Measurements from ENCODE around the gene FOXP1.

FOXP1 gene

DNA sequence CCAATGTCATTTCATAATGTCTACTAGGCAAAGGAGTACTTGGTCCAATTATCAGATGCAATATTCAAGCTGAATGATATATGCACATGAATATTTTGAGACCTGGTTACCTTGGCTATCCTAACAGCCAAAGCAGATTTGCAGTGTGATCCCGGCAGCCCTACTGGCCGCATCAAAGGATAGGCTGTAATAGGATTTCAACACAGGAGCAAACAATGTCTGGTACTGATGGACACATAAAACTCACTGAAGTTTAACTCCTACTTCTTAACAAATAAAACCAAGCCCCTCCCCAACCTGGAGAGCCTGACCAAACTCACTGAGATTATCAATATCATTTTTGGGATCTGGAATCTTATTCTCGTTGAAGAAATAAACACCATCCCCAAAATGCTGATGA lies 130.2 kb downstream of the FOXP1 start:
- no peaks in the 10 kb centered on the region for H3K9me3 ChIP-seq (ENCODE audit: control insufficient read depth, insufficient read depth, low read length)
- H3K4me1 ChIP-seq (ENCODE audit: insufficient read depth, low read length): peaks cover 5% of the 10 kb centered on the region; the same call in 1 of the 2 replicates
- H3K9ac ChIP-seq (ENCODE audit: low read depth, low read length): no peak overlapping the region
- no peaks in the 10 kb centered on the region for H3K36me3 ChIP-seq (ENCODE audit: insufficient read depth, low read length)

DNA sequence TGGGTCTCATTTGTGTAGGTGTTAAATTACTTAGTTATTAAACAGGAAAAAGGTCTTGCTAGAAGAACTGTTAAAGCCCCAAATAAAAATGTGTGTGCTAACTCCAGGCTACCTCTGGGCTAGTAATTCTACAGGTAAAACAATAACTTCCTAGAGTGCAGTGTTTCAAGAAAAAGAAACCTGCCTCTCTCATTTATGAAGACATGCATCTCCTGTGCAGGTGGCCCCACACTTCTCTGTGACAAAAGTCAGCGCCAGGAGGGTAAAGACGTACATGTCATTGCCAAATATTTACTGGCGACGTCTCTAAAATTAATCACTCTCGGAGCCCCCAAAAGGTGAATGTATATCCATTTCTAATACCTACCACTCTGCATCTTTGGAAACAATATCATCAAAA lies 131.7 kb downstream of the FOXP1 start:
- Histone ChIP-seq H3K9me3 (ENCODE audit: control insufficient read depth, insufficient read depth, low read length) (no peaks in the 10 kb centered on the region), H3K36me3 (ENCODE audit: insufficient read depth, low read length) (no peaks in the 10 kb centered on the region), H3K4me1 (ENCODE audit: insufficient read depth, low read length) (peaks cover 11% of the 10 kb centered on the region; the same call in 1 of the 2 replicates), H3K9ac (ENCODE audit: low read depth, low read length) (no peak overlapping the region)

DNA sequence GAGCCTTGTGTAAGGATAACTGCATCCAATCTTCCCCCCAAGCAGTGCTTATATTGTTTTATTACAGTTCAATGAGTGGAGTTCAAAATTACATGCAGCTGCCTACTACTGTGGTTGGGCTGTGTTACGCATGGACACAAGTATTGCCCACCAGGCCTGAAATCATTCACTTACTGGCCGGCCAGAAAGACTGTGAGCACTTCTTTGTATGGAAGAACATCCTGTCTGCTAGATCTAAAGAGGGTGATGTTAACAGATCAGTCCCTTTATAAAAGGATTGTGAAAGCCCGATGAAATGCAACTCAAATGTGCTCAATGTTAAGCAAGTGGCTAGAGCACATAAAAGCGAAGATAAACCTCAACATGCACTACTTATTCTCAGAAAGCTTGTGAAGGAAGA lies 132.5 kb downstream of the FOXP1 start:
- H3K36me3 ChIP-seq (ENCODE audit: insufficient read depth, low read length): no peaks in the 10 kb centered on the region
- no peak overlapping the region for H3K9ac ChIP-seq (ENCODE audit: low read depth, low read length)
- H3K9me3 ChIP-seq (ENCODE audit: control insufficient read depth, insufficient read depth, low read length): no peaks in the 10 kb centered on the region
- peaks cover 11% of the 10 kb centered on the region; the same call in 1 of the 2 replicates for H3K4me1 ChIP-seq (ENCODE audit: insufficient read depth, low read length)

DNA sequence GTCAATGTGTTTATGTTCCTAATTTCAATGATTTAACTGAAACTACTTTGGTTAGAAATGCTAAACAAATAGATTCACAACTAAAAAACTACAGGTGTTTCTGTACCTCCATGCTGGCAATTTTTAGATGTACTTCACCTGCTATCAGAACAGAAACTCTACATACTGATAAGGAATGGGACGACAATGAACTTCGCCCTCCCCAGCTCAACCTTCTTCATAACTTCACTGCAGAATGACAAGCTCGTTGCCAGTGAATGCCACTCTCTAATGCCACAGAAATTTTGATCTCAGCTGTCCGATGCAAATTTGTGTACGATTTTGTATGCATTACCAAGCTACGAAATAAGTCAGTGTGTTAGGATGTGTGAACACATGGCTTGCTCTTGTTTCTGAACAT lies 133.4 kb downstream of the FOXP1 start:
- H3K4me1 ChIP-seq (ENCODE audit: insufficient read depth, low read length): peaks cover 11% of the 10 kb centered on the region; the same call in 1 of the 2 replicates
- H3K36me3 ChIP-seq (ENCODE audit: insufficient read depth, low read length): no peaks in the 10 kb centered on the region
- H3K9me3 ChIP-seq (ENCODE audit: control insufficient read depth, insufficient read depth, low read length): no peaks in the 10 kb centered on the region
- no peak overlapping the region for H3K9ac ChIP-seq (ENCODE audit: low read depth, low read length)

DNA sequence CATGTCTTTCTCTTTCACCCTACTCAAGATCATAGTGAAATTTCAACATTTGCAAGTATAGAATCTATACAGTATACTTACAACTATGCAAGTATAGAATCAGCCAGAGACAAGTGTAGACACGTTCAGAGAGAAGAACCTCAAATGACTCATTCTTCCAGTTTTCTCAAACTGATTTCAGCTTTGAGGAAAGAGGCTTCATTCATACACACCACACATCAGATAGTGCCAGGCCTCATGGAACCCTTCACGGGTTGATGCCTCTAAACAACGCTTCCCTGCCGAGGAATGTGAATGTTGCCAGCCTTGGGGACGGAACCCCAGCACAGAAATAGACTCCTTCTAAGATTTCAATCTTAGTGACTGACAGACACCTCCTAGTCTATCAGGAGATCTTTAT lies 135.7 kb downstream of the FOXP1 start:
- H3K36me3 ChIP-seq (ENCODE audit: insufficient read depth, low read length): no peaks in the 10 kb centered on the region
- no peak overlapping the region for H3K9ac ChIP-seq (ENCODE audit: low read depth, low read length)
- H3K9me3 ChIP-seq (ENCODE audit: control insufficient read depth, insufficient read depth, low read length): no peaks in the 10 kb centered on the region
- H3K4me1 ChIP-seq (ENCODE audit: insufficient read depth, low read length): peaks cover 15% of the 10 kb centered on the region

DNA sequence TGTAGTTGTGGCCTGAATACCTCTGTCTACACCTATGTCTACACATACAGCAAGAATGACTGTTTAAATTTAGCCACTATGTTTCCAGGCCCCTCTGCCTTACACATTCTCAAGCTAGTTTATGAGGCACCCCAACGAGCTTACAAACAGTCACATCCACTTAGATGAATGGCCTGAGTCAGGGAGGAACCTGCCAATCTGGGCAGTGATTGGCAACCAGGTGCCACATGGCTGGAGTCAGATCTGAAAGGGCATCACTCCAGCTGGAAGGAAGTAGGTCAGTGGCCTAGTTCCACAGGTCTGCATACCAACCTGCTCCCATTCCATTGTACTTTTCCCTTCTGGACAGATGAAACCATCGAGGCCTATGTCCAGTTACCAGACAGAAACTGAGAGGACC lies 136.3 kb downstream of the FOXP1 start:
- H3K4me1 ChIP-seq (ENCODE audit: insufficient read depth, low read length): peaks cover 15% of the 10 kb centered on the region
- no peak overlapping the region for H3K9ac ChIP-seq (ENCODE audit: low read depth, low read length)
- no peaks in the 10 kb centered on the region for H3K36me3 ChIP-seq (ENCODE audit: insufficient read depth, low read length)
- H3K9me3 ChIP-seq (ENCODE audit: control insufficient read depth, insufficient read depth, low read length): no peaks in the 10 kb centered on the region

DNA sequence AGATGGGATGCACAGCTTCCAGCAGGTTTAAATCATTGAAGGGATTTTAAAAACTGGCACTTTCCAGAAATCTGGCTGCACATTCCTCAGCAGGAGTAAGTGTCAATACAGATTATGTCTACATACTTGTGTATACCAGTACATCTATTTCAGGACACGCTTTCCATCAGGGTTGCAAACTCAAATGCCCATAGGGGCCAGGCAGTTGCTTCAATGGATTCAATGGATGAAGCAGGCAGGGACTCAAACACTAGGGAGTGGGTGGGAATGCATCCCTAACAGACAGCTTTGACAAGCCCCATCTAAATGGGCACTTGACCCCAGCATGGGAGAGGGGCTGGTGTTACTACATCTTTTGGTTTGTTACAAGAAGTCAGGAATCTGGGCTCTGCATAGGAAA lies 136.8 kb downstream of the FOXP1 start:
- H3K9ac ChIP-seq (ENCODE audit: low read depth, low read length): no peak overlapping the region

DNA sequence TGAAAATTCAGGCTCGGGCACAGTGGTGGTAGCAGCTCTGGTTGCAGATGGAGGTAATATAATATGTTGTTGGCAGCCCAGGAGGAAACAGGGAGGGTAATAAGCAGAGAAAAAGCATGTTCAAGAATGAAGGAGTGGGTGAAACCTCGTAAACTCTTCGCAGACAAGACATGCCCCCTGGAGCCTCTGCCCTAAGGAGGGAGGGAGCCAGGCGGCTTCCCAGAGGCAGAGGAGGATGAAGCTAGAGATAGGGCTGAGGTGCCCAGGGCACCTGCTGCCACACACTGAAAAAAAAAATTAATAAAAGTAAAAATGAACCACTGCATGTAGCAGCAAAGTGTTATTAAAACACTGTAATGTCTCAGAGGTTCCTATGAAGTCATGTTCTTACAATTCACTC lies 137.3 kb downstream of the FOXP1 start:
- no peaks in the 10 kb centered on the region for H3K9me3 ChIP-seq (ENCODE audit: control insufficient read depth, insufficient read depth, low read length)
- H3K9ac ChIP-seq (ENCODE audit: low read depth, low read length): no peak overlapping the region
- peaks cover 15% of the 10 kb centered on the region for H3K4me1 ChIP-seq (ENCODE audit: insufficient read depth, low read length)

More for the DNA sequence above, 136.8 kb downstream of the FOXP1 start:
- H3K36me3 ChIP-seq (ENCODE audit: insufficient read depth, low read length): no peaks in the 10 kb centered on the region
- H3K4me1 ChIP-seq (ENCODE audit: insufficient read depth, low read length): peaks cover 15% of the 10 kb centered on the region
- H3K9me3 ChIP-seq (ENCODE audit: control insufficient read depth, insufficient read depth, low read length): no peaks in the 10 kb centered on the region

DNA sequence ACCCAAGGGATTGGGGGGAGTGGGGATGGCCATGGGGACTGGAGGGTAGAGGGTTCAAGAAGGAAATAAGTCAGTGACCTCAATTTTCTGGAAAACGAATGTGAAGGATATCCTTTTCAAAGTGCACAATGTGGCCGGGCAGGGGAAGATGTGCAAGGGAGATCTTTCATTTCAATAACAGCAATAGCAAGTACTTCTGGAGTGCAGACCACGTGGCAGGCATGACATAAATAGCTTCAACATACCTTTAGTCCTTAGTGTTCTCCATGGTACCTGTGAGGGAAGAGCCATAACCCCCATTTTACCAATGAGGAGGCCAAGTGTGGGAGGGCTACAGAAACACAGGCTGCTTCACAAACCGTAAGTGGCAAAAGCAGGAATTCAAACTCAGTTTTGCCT lies 138.7 kb downstream of the FOXP1 start:
- H3K4me1 ChIP-seq (ENCODE audit: insufficient read depth, low read length): peaks cover 15% of the 10 kb centered on the region
- H3K9me3 ChIP-seq (ENCODE audit: control insufficient read depth, insufficient read depth, low read length): no peaks in the 10 kb centered on the region
- H3K36me3 ChIP-seq (ENCODE audit: insufficient read depth, low read length): no peaks in the 10 kb centered on the region
- no peak overlapping the region for H3K9ac ChIP-seq (ENCODE audit: low read depth, low read length)

More for the DNA sequence above, 137.3 kb downstream of the FOXP1 start:
- no peaks in the 10 kb centered on the region for H3K36me3 ChIP-seq (ENCODE audit: insufficient read depth, low read length)

DNA sequence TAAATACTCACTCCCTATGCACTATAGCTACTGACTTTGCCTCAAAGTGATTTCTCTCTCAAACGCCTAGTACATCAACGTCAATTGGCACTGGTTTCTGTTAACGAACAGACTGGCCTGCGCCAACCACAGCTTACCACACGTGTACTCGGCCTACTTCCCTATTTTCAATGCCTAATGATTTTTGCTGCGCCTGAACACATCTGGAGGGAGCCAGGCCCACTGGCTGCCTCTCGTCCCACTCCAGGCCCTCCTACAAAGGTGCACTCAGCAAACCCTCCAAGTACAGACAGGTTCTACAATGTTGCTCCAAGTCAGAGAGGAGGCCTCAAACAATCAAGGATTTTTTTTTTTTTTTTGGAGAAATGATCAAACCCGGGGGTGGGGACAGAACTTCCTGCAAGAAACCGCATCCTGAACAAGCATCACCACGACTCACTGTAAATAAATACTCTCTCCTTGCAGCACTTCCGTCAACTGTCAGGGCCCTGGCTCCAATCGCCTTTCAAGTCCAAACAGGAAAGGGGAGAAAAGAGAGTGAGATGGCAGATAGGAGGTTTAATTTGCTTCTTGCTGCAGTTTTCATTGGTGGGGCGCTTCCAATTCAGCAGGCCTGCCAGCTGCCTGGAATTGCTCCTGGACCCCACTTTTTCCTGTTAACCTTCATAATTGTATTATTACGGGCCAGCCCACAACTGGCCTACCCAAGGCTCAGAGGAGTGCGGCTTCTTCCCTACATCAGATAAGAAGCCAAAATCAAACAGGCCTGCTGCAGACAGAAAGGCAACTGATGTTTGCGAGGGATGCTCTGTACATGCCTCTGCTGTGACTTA lies 139.3 kb downstream of the FOXP1 start:
- Histone ChIP-seq H3K9ac (ENCODE audit: low read depth, low read length) (no peak overlapping the region), H3K9me3 (ENCODE audit: control insufficient read depth, insufficient read depth, low read length) (no peaks in the 10 kb centered on the region), H3K36me3 (ENCODE audit: insufficient read depth, low read length) (no peaks in the 10 kb centered on the region), H3K4me1 (ENCODE audit: insufficient read depth, low read length) (peaks cover 15% of the 10 kb centered on the region)

DNA sequence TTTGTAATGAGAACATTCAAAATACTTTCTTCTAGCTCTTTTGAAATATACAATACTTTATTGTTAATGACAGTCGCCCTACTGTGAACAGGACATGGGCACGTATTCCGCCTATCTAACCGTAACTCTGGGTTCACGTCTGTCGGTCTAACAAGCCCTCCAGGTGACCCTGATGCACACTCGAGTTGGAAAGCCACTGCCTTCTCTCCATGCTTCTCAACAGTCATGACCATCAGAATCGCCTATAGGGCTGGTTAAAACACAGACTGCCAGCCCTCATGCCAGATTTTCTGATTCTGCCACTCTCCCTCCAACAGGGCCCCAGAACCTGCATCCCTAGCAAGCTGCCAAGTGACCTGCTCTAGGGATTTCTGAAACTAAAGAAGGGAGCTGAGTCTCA lies 140.2 kb downstream of the FOXP1 start:
- H3K4me1 ChIP-seq (ENCODE audit: insufficient read depth, low read length): peaks cover 11% of the 10 kb centered on the region
- H3K36me3 ChIP-seq (ENCODE audit: insufficient read depth, low read length): no peaks in the 10 kb centered on the region
- H3K9ac ChIP-seq (ENCODE audit: low read depth, low read length): no peak overlapping the region
- H3K9me3 ChIP-seq (ENCODE audit: control insufficient read depth, insufficient read depth, low read length): no peaks in the 10 kb centered on the region

DNA sequence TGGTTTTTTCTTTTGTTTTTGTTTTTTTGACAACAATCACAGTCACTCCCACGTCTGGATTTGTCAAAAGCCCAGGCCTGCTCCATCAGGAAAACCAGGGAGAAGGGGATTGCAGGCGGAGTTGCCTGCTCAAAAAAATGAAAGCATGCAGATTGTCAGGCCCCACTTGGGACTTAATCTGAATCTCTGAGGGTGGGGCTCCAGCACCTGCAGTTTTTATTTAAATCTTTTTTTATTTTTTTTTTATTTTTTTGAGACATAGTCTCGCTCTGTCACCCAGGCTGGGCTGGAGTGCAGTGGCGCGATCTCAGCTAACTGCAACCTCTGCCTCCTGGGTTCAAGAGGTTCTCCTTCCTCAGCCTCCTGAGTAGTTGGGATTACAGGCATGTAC lies 140.9 kb downstream of the FOXP1 start:
- Histone ChIP-seq H3K36me3 (ENCODE audit: insufficient read depth, low read length) (no peaks in the 10 kb centered on the region), H3K9ac (ENCODE audit: low read depth, low read length) (no peak overlapping the region), H3K4me1 (ENCODE audit: insufficient read depth, low read length) (peaks cover 4% of the 10 kb centered on the region; the same call in 1 of the 2 replicates), H3K9me3 (ENCODE audit: control insufficient read depth, insufficient read depth, low read length) (no peaks in the 10 kb centered on the region)

DNA sequence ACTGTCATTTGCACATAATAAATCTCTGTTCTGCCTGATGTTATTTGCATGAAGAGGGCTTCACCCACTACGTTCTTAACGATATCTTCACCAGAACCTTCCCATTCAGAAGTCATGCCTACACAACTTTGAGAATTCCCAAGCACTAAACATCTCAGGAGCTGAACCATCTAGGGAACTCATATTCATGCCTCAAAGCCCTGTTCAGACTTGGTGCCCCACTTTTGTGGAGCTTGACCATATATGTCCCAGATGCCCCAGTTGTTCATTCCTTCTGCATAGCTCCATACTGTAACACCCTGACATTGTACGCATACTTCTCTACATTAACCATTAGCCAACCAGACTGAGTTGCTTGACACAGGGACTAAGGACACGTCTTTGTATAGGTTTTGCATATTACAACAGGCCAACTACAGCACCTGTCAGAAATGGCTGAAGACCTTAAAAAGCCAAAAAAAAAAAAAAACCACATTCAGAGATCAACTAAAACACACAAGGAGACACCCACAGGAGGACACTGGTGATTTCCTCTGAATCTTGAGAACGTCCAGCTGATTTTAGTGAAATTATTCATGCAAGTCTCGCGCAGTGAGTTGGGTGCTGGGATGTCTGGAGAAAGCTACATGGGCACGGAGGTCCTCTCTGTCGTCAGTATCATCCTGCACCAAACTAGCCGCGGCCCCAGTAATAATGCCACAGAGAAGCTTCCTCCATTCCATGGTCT lies 141.4 kb downstream of the FOXP1 start:
- H3K4me1 ChIP-seq (ENCODE audit: insufficient read depth, low read length): peaks cover 4% of the 10 kb centered on the region; the same call in 1 of the 2 replicates
- no peak overlapping the region for H3K9ac ChIP-seq (ENCODE audit: low read depth, low read length)
- H3K36me3 ChIP-seq (ENCODE audit: insufficient read depth, low read length): no peaks in the 10 kb centered on the region
- no peaks in the 10 kb centered on the region for H3K9me3 ChIP-seq (ENCODE audit: control insufficient read depth, insufficient read depth, low read length)

DNA sequence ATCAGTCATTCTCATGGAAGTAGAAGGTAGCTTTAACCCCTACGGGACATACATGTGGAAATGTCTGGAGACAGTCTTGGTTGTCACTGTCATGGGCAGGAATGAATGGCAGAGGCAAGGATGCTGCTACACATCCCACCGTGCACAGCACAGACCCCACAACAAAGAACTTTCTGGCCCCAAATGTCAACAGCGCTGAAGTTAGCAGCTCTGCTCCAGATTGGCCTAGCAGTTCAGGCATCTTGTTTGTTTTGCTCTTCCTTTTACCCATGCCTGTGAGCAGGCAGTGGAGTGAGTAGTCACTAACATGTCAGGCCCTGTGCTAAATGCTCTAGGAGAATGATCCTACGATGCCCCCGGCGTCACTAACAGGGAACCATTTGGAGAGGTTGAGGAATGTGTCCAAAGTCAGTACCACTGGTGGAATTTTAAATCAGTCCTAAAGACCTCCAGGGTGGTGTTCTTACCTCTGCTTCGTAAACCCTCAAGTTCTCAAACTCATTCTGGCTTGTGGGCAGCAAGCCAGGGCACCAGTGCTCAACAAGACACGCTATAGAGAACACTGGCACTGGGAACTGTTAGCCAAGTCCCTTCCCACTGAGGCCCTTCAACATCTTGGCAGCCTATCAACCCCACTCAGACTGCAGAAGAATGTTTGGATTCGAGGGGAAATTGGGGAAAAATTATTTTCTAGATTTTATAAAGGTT lies 142.2 kb downstream of the FOXP1 start:
- Histone ChIP-seq H3K4me1 (ENCODE audit: insufficient read depth, low read length) (peaks cover 4% of the 10 kb centered on the region; the same call in 1 of the 2 replicates), H3K9ac (ENCODE audit: low read depth, low read length) (no peak overlapping the region), H3K9me3 (ENCODE audit: control insufficient read depth, insufficient read depth, low read length) (no peaks in the 10 kb centered on the region), H3K36me3 (ENCODE audit: insufficient read depth, low read length) (no peaks in the 10 kb centered on the region)
